ENCODE results near the gene PTPN18. TPM values are rescaled to one million over a fixed set of nuclear protein-coding genes. Genes with fewer than 3 reads are reported as not detected.
A peak's percentile ranks its signal among the peaks of the same experiment; 100 is the strongest.
"Not testable (repeated sequence)": the region's sequence is repeated elsewhere in the genome, so short reads cannot be mapped to it uniquely, and the experiment has no call there.

The PTPN18 gene
- total and polyA plus RNA-seq, 2 experiments from 2014 or later = 27.6 to 36.3 TPM

- H3K27me3 ChIP-seq = no peaks in the 10 kb centered on the region
- no peaks in the 10 kb centered on the region for H3K4me1 ChIP-seq (ENCODE audit: low read depth)
- H3K9me3 ChIP-seq (ENCODE audit: low read depth) = no peaks in the 10 kb centered on the region
- no peak overlapping the region for H3K27ac ChIP-seq
- H3K4me3 ChIP-seq = peak overlapping the region; percentile 59
- no peak for TF ChIP-seq CTCF (IDR thresholded peaks at IDR 0.05; ENCODE audit: low read depth, low read length)
- no peak for DNase-seq (ENCODE audit: low read depth in 1 of 2, low spot score in 1 of 2)
- no peaks in the 10 kb centered on the region for H3K36me3 ChIP-seq
Observed at GRCh38 chr2:130390460-130391057, 34.7 kb downstream of the PTPN18 start.

- no peaks in the 10 kb centered on the region for H3K27me3 ChIP-seq
- no peaks in the 10 kb centered on the region for H3K4me1 ChIP-seq (ENCODE audit: low read depth)
- no peaks in the 10 kb centered on the region for H3K9me3 ChIP-seq (ENCODE audit: low read depth)
- no peaks in the 10 kb centered on the region for H3K36me3 ChIP-seq
- H3K27ac ChIP-seq = peak overlapping the region; percentile 73
- no peak for TF ChIP-seq CTCF (IDR thresholded peaks at IDR 0.05; ENCODE audit: low read depth, low read length)
- DNase-seq (ENCODE audit: low read depth in 1 of 2, low spot score in 1 of 2) = peak; percentile 81 to 86
- peak overlapping the region; percentile 59 for H3K4me3 ChIP-seq
Observed at GRCh38 chr2:130391058-130391871, 35.4 kb downstream of the PTPN18 start.

- H3K4me3 ChIP-seq = peak overlapping the region; percentile 59
- no peaks in the 10 kb centered on the region for H3K9me3 ChIP-seq (ENCODE audit: low read depth)
- no peaks in the 10 kb centered on the region for H3K36me3 ChIP-seq
- H3K27me3 ChIP-seq = no peaks in the 10 kb centered on the region
- H3K4me1 ChIP-seq (ENCODE audit: low read depth) = no peaks in the 10 kb centered on the region
- TF ChIP-seq CTCF (IDR thresholded peaks at IDR 0.05; ENCODE audit: low read depth, low read length) = peak; percentile 16
- peak; percentile 45 to 53 for DNase-seq (ENCODE audit: low read depth in 1 of 2, low spot score in 1 of 2)
- peak overlapping the region; percentile 73 for H3K27ac ChIP-seq
Observed at GRCh38 chr2:130391872-130392670, 36.2 kb downstream of the PTPN18 start.

GRCh38 chr2:130393318-130393910 is 37.6 kb downstream of the PTPN18 start:
- no peak for TF ChIP-seq CTCF (IDR thresholded peaks at IDR 0.05; ENCODE audit: low read depth, low read length)
- no peak overlapping the region for H3K4me3 ChIP-seq
- H3K27ac ChIP-seq = no peak overlapping the region
- no peaks in the 10 kb centered on the region for H3K4me1 ChIP-seq (ENCODE audit: low read depth)
- H3K27me3 ChIP-seq = no peaks in the 10 kb centered on the region
- DNase-seq (ENCODE audit: low read depth in 1 of 2, low spot score in 1 of 2) = no peak
- H3K36me3 ChIP-seq = no peaks in the 10 kb centered on the region
- H3K9me3 ChIP-seq (ENCODE audit: low read depth) = no peaks in the 10 kb centered on the region

GRCh38 chr2:130406280-130406679 is 50.4 kb downstream of the PTPN18 start:
- not testable (repeated sequence) for H3K27ac ChIP-seq; H3K4me1 ChIP-seq (ENCODE audit: low read depth); H3K27me3 ChIP-seq; H3K36me3 ChIP-seq; H3K9me3 ChIP-seq (ENCODE audit: low read depth); DNase-seq (ENCODE audit: low read depth in 1 of 2, low spot score in 1 of 2); H3K4me3 ChIP-seq

GRCh38 chr2:130416693-130417092 is 60.8 kb downstream of the PTPN18 start:
- H3K4me1 ChIP-seq (ENCODE audit: low read depth); H3K36me3 ChIP-seq; DNase-seq (ENCODE audit: low read depth in 1 of 2, low spot score in 1 of 2); H3K27me3 ChIP-seq; H3K9me3 ChIP-seq (ENCODE audit: low read depth); H3K27ac ChIP-seq; H3K4me3 ChIP-seq: not testable (repeated sequence)

- not testable (repeated sequence) for DNase-seq (ENCODE audit: low read depth in 1 of 2, low spot score in 1 of 2); H3K9me3 ChIP-seq (ENCODE audit: low read depth); H3K4me1 ChIP-seq (ENCODE audit: low read depth); H3K27me3 ChIP-seq; H3K4me3 ChIP-seq; H3K27ac ChIP-seq; H3K36me3 ChIP-seq
Observed at GRCh38 chr2:130418845-130419244, 63.0 kb downstream of the PTPN18 start.
